Fibroblast of lung (primary cell): ENCODE measurements around the gene JMJD4.

Experiments used
- CTCF ChIP-seq, 2 donors: IDR thresholded peaks in 1 of 2; conservative IDR thresholded peaks in 1 of 2; 1 replicate in 1 of 2; 2 replicates in 1 of 2; pipeline ENCODE4 v1.5.1; 2011 to 2012; ENCODE audit warnings: low read length in 2 of 2, control low read depth in 1 of 2, inconsistent platforms in 1 of 2, low read depth in 1 of 2, mild to moderate bottlenecking in 1 of 2
- EZH2 ChIP-seq: IDR thresholded peaks from 2 replicates; pipeline ENCODE4 v1.5.1; 2012; ENCODE audit warnings: low read length, control low read depth, mild to moderate bottlenecking; ENCODE audit errors: missing control alignments

- TF ChIP-seq CTCF (conservative IDR thresholded peaks at IDR 0.05 in 1 of 2, IDR thresholded peaks at IDR 0.05 in 1 of 2; ENCODE audit: low read depth in 1 of 2, low read length in 2 of 2) (no peak), EZH2 (no peak)
Measured at GRCh38 chr1:227760377-227760776, 25.3 kb upstream of the JMJD4 start.
